Heart right ventricle (tissue), 16 donors: ENCODE data around the gene MYO5A. TPM values are rescaled to one million over a fixed set of nuclear protein-coding genes. Genes with fewer than 3 reads are reported as not detected.
A peak's percentile ranks its signal among the peaks of the same experiment; 100 is the strongest.

ENCODE experiments used
- ATAC-seq, 8 donors: fragments of 200-7000 bp; cut with Tn5 transposase; one replicate each; pipeline ENCODE4 v1.9.1; 2020; ENCODE audit warnings: mild to moderate bottlenecking in 8 of 8, moderate library complexity in 8 of 8, moderate number of reproducible peaks in 1 of 8
- DNase-seq, 2 donors: peaks; one replicate each; pipeline ENCODE4 v3.0.0-alpha.2; 2020
- H3K27ac ChIP-seq, 10 donors: fragments of 200-600 bp; sonication (generic) in 2 of 10; one replicate each; pipeline versions ENCODE4 v1.5.0 to v1.8.0; 2020 to 2022; ENCODE audit warnings: mild to moderate bottlenecking in 3 of 10
- H3K27me3 ChIP-seq, 7 donors: fragments of 200-600 bp; one replicate each; pipeline ENCODE4 v1.8.0; 2021 to 2022; ENCODE audit warnings: mild to moderate bottlenecking in 2 of 7
- H3K36me3 ChIP-seq, 9 donors: fragments of 200-600 bp; sonication (generic) in 1 of 9; one replicate each; pipeline versions ENCODE4 v1.5.0 to v1.8.0; 2020 to 2022; ENCODE audit warnings: mild to moderate bottlenecking in 2 of 9
- H3K4me1 ChIP-seq, 9 donors: fragments of 200-600 bp; sonication (generic) in 1 of 9; one replicate each; pipeline versions ENCODE4 v1.5.0 to v1.8.0; 2020 to 2022; ENCODE audit warnings: mild to moderate bottlenecking in 4 of 9
- H3K4me3 ChIP-seq, 10 donors: fragments of 200-600 bp; sonication (generic) in 2 of 10; one replicate each; pipeline versions ENCODE4 v1.5.0 to v1.8.0; 2020 to 2022; ENCODE audit warnings: mild to moderate bottlenecking in 7 of 10, moderate library complexity in 2 of 10
- H3K9me3 ChIP-seq, 11 donors: fragments of 200-600 bp in 10 of 11; sonication (generic) in 2 of 11; one replicate each; pipeline versions ENCODE4 v1.5.0 to v1.8.0; 2013 to 2022; ENCODE audit warnings: mild to moderate bottlenecking in 2 of 11, control low read depth in 1 of 11, moderate library complexity in 1 of 11
- WGBS, 2 donors: extraction: QIAGEN DNeasy Blood & Tissue Kit; methylation state at CpG; one replicate each; pipeline ENCODE4 v1.1.7; 2013; ENCODE audit warnings: inconsistent platforms in 1 of 2; 5-methylcytosine and 5-hydroxymethylcytosine counted together
- intact Hi-C, 10 donors: fragments of 100-400 bp; cut with DNase I; formaldehyde crosslinking; loops; one replicate each; pipeline versions ENCODE4 v1.11.1 to v1.14.2; 2022
- polyA plus RNA-seq, 2 donors: library from polyadenylated mRNA; stranded (reverse); fragments of 200-250 nt; gene quantifications; one replicate each; pipeline ENCODE4 v1.2.3, GENCODE V29; 2013
- total RNA-seq, 10 donors: library from RNA; stranded (reverse); fragmentation: NEBNext Ultra II Directional in 3 of 10; extraction: Animal tissue kit (Norgen Biotek cat#: 25700) in 3 of 10; gene quantifications; one replicate each; pipeline versions ENCODE4 v1.2.1 to v1.2.4, GENCODE V29; 2021 to 2023
- TF ChIP-seq, protein P1 (sequence below), 9 donors: fragments of 200-600 bp; sonication (generic) in 2 of 9; IDR thresholded peaks; one replicate each; pipeline versions ENCODE4 v1.5.0 to v1.8.0; 2021 to 2022; ENCODE audit warnings: antibody characterized with exemption in 9 of 9, mild to moderate bottlenecking in 5 of 9, moderate library complexity in 1 of 9
- donor health status: Arrhythmogenic right ventricular cardiomyopathy.
- donor health status: ischemic (EF 13 %, LVEDD 7.1; RV severe dilation, severe dysfunction).
- donor health status: healthy with polysubstance abuse.
- donor health status: DM: no; HTN: yes; CAD: no.
- donor health status: DM: no; HTN: no; CAD: no.
- donor health status: ischemic (EF 25% LVEDD 6.9; RV normal size, moderate dysfunction).
- donor health status: ischemic (EF 25% LVEDD 5.7; RV mildly dilated, moderate dysfunction).
- donor health status: healthy.
- donor health status: DM: yes; HTN: yes; CAD: no.
- donor health status: Ischemic cardiomyopathy.
- donor health status: ischemic (EF 35%, LVEDD 5.7; RV mildly dilated, moderate dysfunction).
- donor health status: nonischemic (EF 11% LVEDD 7.7; RV severe dilation, severe dysfunction).
- donor health status: DM: yes; HTN: yes; CAD: no.
- donor health status: PGD.
- donor health status: ischemic (EF 29% LVEDD 5.4; RV normal size, mild dysfunction).
- donor health status: nonischemic (EF 23%, LVEDD 6.1; RV moderate dilation, normal function).

The MYO5A gene
- total and polyA plus RNA-seq, 12 donors: 3.1 to 15.7 (median 6.3) TPM

DNA sequence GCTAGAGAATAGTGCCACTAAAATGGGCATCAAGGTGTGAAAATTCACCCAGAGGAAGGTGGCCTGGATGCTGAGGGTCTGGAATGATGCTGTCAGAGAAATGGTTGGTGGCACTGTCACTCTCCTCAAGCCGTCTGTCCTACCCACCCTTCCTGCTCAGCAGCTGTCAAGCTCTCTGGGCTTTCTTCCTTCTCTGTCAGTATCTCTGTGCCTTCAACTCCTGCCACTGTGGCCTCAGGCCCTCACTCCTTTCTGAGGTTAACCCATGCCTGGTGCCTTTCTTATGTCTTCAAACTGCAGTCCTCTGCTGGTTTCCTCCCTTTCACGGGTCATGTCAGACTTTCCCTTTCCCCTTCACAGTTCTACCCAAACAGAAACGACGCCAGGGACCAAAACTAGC, 237.5 kb downstream of the MYO5A start:
- Histone ChIP-seq H3K27ac (no peak overlapping the region), H3K27me3 (peaks cover 0 to 28% (median 0%) of the 10 kb centered on the region in 7 donors), H3K9me3 (no peaks in the 10 kb centered on the region), H3K4me3 (no peak overlapping the region), H3K4me1 (peaks cover 7 to 17% (median 12%) of the 10 kb centered on the region in 9 donors), H3K36me3 (no peaks in the 10 kb centered on the region)
- no peak for ATAC-seq
- DNase-seq: no peak
- 78 to 80% methylated on average over 4 of the region's 4 CpGs for WGBS, 2 donors
- intact Hi-C loops: no loop called here
- TF ChIP-seq, protein P1, sequence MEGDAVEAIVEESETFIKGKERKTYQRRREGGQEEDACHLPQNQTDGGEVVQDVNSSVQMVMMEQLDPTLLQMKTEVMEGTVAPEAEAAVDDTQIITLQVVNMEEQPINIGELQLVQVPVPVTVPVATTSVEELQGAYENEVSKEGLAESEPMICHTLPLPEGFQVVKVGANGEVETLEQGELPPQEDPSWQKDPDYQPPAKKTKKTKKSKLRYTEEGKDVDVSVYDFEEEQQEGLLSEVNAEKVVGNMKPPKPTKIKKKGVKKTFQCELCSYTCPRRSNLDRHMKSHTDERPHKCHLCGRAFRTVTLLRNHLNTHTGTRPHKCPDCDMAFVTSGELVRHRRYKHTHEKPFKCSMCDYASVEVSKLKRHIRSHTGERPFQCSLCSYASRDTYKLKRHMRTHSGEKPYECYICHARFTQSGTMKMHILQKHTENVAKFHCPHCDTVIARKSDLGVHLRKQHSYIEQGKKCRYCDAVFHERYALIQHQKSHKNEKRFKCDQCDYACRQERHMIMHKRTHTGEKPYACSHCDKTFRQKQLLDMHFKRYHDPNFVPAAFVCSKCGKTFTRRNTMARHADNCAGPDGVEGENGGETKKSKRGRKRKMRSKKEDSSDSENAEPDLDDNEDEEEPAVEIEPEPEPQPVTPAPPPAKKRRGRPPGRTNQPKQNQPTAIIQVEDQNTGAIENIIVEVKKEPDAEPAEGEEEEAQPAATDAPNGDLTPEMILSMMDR (IDR thresholded peaks at IDR 0.05): no peak

DNA sequence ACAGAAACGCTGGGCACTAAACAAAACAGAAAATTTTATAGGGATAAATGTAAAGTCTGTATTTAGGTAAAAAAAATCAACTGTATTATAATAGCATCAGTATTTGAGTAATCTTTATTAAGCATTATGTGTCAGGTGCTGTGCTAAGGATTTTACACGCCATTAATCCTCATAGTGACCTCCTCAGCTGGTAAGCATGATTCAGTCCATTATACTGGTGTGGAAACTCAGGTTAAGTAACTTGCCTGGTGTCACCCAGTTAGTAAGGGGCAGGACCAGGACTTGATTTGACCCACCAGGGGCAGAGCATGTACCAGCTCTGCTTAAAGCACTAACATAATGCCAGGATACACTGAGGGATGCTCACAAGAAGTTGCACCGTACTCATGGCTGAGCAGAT, 237.9 kb downstream of the MYO5A start:
- H3K9me3 ChIP-seq: no peaks in the 10 kb centered on the region
- WGBS, 2 donors: 92 to 96% methylated on average over 3 of the region's 3 CpGs

DNA sequence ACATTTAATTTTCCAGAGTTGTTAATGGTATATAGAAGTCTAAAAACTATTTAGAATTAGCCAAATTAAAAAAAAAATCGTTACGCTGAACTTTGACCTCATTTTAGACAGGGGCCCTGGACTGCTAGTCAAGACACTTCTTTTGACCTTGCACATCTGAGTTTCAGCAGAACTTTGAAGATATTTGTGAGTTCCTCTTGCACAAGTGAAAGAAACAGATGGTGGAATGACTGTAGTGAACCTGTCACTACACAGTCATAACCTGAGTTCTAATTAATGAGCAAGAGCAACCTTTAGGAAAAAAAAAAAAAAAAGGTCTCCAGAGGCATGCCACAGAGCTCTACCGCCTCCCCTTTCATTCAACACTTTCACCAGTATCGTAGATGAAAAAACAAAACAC, 238.4 kb downstream of the MYO5A start:
- H3K4me1 ChIP-seq: peaks cover 3 to 12% (median 7%) of the 10 kb centered on the region in 9 donors
- 63 to 83% methylated on average over 4 of the region's 4 CpGs for WGBS, 2 donors
- no peak for ATAC-seq

More for the DNA sequence above, 237.9 kb downstream of the MYO5A start:
- no peak overlapping the region for H3K4me3 ChIP-seq
- intact Hi-C loops: no loop called here
- DNase-seq (no peak), ATAC-seq (no peak)
- H3K36me3 ChIP-seq: no peaks in the 10 kb centered on the region
- peaks cover 4 to 13% (median 10%) of the 10 kb centered on the region in 9 donors for H3K4me1 ChIP-seq
- peaks cover 0 to 24% (median 0%) of the 10 kb centered on the region in 7 donors for H3K27me3 ChIP-seq
- no peak overlapping the region for H3K27ac ChIP-seq
- TF ChIP-seq, protein P1 (IDR thresholded peaks at IDR 0.05): no peak

DNA sequence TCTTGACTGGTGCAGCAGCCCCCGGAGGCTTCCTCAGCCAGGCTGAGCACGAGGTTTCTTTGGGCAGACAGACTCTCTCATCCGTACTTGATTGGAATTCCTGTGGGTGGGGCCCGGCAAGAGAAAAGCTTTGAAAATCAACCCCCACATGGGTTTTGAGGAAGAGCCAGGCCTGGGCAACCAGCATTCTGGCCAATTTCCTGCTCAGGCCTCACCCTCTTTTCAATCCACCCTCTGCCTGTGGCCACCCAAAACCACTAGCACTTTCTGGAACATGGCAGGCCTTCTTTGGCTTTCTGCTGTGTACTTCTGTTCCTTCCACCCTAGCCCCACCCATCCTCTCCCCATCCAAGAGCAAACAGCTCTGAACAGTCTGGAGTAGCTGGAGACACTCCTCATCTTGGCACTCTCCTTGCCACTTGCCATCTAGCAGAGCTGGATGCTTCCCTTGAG, 239.0 kb downstream of the MYO5A start:
- no peaks in the 10 kb centered on the region for H3K36me3 ChIP-seq
- ATAC-seq: peak in 2 of 8 donors; percentile 14 to 39
- H3K9me3 ChIP-seq: no peaks in the 10 kb centered on the region
- no peak overlapping the region for H3K27ac ChIP-seq
- no peak for DNase-seq
- peaks cover 0 to 12% (median 0%) of the 10 kb centered on the region in 7 donors for H3K27me3 ChIP-seq
- intact Hi-C loops: no loop called here
- no peak overlapping the region for H3K4me3 ChIP-seq
- TF ChIP-seq, protein P1 (IDR thresholded peaks at IDR 0.05): no peak
- 55 to 69% methylated on average over 4 of the region's 4 CpGs for WGBS, 2 donors
- H3K4me1 ChIP-seq: peaks cover 0 to 6% (median under 1%) of the 10 kb centered on the region in 9 donors

More for the DNA sequence above, 238.4 kb downstream of the MYO5A start:
- Histone ChIP-seq H3K9me3 (no peaks in the 10 kb centered on the region), H3K27ac (no peak overlapping the region), H3K27me3 (peaks cover 0 to 19% (median 0%) of the 10 kb centered on the region in 7 donors), H3K36me3 (no peaks in the 10 kb centered on the region), H3K4me3 (no peak overlapping the region)
- DNase-seq: no peak
- TF ChIP-seq, protein P1 (IDR thresholded peaks at IDR 0.05): no peak
- intact Hi-C loops: no loop called here
